ENCODE data around the gene CFAP70.

CFAP70 gene

DNA sequence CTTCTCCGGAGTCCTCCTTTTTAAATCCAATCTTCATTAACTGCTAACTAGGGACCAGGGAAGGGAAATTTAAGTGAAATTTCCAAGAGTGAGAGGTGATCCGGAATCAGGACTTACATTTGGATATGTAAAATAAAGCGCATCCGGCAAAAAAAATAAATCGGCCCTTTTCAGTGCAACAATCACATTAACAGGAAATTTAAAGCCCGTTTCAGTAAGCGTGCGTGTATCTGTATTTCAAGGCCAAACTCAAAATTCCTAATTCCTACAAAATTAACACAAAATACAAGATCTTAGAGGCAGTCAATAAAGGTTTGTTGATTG is 112.4 kb downstream of the CFAP70 start:
- H3K4me3 ChIP-seq (ENCODE audit: low read length): peak overlapping the region; percentile 83
- no peak for DNase-seq (ENCODE audit: low read depth)
- TF ChIP-seq, protein P1, sequence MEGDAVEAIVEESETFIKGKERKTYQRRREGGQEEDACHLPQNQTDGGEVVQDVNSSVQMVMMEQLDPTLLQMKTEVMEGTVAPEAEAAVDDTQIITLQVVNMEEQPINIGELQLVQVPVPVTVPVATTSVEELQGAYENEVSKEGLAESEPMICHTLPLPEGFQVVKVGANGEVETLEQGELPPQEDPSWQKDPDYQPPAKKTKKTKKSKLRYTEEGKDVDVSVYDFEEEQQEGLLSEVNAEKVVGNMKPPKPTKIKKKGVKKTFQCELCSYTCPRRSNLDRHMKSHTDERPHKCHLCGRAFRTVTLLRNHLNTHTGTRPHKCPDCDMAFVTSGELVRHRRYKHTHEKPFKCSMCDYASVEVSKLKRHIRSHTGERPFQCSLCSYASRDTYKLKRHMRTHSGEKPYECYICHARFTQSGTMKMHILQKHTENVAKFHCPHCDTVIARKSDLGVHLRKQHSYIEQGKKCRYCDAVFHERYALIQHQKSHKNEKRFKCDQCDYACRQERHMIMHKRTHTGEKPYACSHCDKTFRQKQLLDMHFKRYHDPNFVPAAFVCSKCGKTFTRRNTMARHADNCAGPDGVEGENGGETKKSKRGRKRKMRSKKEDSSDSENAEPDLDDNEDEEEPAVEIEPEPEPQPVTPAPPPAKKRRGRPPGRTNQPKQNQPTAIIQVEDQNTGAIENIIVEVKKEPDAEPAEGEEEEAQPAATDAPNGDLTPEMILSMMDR (IDR thresholded peaks at IDR 0.05; ENCODE audit: insufficient read depth, low read depth, low read length, missing control alignments): no peak

DNA sequence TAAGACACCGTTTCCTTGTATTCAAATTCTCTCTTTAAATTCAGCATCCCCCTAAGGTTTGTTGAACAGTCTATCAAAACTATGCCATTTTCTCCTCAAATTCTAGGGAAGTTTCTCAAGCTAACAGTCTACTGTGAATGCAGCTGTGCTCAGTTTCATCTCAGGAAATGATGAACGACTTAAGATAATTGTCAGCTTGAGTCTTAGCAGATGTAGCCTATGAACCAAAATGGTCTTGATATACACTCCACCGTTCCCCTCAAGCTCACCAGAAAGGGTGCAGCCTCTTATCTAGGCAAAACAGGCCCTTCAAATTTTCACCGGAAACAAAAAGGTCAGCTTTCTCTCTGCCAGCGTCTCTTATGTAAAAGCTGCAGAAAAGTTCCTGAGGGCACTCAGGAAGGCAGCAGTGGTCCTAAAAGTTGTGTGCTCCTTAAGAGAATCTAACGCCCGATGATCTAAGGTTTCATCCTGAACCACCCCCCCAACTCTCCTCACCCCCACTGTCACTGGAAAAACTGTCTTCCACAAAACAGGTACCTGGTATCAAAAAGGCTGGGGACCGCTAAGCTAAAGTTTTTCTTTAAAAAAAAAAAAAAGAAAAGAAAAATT is 113.7 kb downstream of the CFAP70 start:
- DNase-seq (ENCODE audit: low read depth): no peak
- H3K4me3 ChIP-seq (ENCODE audit: low read length): peak overlapping the region; percentile 83
- TF ChIP-seq, protein P1 (IDR thresholded peaks at IDR 0.05; ENCODE audit: insufficient read depth, low read depth, low read length, missing control alignments): no peak

DNA sequence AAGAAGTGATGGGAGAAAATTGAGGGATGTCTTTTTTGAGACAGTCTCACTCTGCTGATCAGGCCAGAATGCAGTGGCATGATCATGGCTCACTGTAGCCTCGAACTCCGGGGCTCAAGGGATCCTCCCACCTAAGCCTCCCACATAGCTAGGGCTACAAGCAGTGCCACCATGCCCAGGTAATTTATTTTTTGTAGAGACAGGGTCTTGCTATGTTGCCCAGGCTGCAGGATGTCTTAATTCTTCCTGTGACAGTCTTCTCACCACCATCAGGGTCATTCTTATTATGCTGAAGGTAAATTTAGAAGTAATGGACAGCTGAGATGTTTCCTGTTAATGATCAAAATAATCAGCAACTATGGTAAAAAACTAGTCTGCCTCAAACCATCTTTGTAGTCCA is 118.8 kb downstream of the CFAP70 start:
- no peak for DNase-seq (ENCODE audit: low read depth)
- TF ChIP-seq, protein P1 (IDR thresholded peaks at IDR 0.05; ENCODE audit: insufficient read depth, low read depth, low read length, missing control alignments): no peak
- no peak overlapping the region for H3K4me3 ChIP-seq (ENCODE audit: low read length)

DNA sequence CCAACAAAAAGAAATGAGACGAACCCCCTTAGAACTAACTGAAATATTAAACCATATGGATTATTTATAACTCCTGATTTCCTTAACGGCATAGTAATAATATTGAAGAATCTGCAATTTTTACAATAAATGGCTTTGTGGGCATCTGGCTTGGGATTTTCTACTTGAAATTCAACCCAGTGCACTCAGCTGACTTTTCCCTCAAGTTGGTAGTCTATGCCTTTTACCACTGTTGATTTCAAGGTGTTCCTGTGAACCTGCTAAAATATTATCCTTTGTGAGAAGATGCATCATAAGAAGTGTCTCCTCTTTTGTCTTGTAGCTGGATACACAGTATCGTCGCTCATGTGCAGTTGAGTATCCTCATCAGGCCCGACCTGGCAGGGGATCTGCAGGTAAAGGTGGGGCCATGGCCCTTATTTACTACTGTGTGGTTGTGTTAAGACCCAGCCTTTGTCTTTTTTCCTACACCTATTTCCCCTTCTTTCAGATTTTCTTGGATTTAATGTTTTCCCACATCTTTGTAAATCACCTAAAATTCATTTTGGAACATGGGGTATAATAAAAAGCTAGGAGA is 119.6 kb downstream of the CFAP70 start:
- no peak for DNase-seq (ENCODE audit: low read depth)
- TF ChIP-seq, protein P1 (IDR thresholded peaks at IDR 0.05; ENCODE audit: insufficient read depth, low read depth, low read length, missing control alignments): no peak
- no peak overlapping the region for H3K4me3 ChIP-seq (ENCODE audit: low read length)

DNA sequence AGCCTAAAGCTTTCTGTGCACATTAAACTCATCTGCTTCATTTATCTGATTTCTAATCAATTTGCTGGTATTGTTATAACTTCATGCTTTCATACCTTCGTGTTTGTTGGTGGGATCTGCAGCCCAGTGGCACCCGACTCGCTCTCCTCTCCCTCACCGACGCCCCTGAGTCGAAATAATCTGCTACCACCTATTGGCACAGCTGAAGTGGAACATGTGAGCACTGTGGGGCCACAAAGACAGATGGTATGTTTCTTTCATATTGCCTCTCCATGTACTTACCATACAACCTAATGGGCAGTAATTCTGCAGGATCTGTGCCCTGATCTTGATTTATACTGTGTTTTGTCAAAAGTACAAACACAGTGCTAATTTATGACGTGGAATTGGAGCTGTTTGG is 124.0 kb downstream of the CFAP70 start:
- H3K4me3 ChIP-seq (ENCODE audit: low read length): no peak overlapping the region
- TF ChIP-seq, protein P1 (IDR thresholded peaks at IDR 0.05; ENCODE audit: insufficient read depth, low read depth, low read length, missing control alignments): no peak
- DNase-seq (ENCODE audit: low read depth): no peak

DNA sequence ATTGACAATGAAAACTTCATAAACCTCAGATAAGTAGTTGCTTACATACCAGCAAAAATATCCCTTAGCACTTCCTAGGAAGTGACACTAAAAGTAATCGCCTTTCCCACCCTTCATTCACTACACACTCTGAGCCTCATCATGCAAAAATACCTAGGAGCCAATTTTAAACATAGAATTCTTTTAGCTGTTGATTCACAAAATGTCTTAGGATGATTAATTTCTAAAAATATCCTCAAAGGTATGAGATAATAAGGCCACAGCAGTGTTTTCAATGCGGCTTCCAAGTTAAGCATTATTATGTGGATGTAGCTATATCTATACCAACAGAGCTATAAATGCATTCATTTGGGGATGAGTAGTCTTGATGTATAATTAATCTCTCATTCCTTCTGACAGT is 124.8 kb downstream of the CFAP70 start:
- no peak for DNase-seq (ENCODE audit: low read depth)
- H3K4me3 ChIP-seq (ENCODE audit: low read length): no peak overlapping the region
- TF ChIP-seq, protein P1 (IDR thresholded peaks at IDR 0.05; ENCODE audit: insufficient read depth, low read depth, low read length, missing control alignments): no peak

DNA sequence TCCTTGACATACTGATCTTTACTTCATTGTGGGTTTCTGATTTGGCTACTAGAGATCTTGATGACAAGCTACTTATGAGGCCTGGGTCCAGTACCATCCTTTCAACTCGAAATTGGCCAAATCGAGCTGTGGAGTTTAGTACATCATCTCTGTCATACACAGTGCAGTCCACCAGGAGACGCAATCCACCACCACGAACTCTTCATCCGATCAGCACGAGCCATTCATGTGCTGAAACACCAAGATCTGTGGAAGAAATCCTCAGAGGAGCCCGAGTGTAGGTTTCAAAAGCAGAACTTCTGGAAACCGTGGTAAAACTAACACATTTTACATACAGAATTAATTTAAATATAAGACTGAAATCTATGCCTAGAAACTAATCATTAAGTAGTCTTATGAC is 125.8 kb downstream of the CFAP70 start:
- TF ChIP-seq, protein P1 (IDR thresholded peaks at IDR 0.05; ENCODE audit: insufficient read depth, low read depth, low read length, missing control alignments): no peak
- no peak for DNase-seq (ENCODE audit: low read depth)
- H3K4me3 ChIP-seq (ENCODE audit: low read length): no peak overlapping the region

Data from epithelial cell of esophagus (primary cell).